C4-2B (cell line): ENCODE data around the gene VPS26A.

Experiments used
- ZFX ChIP-seq: fragments of 450-650 bp; IDR thresholded peaks from 2 replicates; pipeline ENCODE4 v1.6.1; 2017
- TF ChIP-seq, protein P1 (sequence below): fragments of 450-650 bp; conservative IDR thresholded peaks from 2 replicates; pipeline ENCODE4 v1.5.1; 2017; ENCODE audit warnings: mild to moderate bottlenecking

DNA sequence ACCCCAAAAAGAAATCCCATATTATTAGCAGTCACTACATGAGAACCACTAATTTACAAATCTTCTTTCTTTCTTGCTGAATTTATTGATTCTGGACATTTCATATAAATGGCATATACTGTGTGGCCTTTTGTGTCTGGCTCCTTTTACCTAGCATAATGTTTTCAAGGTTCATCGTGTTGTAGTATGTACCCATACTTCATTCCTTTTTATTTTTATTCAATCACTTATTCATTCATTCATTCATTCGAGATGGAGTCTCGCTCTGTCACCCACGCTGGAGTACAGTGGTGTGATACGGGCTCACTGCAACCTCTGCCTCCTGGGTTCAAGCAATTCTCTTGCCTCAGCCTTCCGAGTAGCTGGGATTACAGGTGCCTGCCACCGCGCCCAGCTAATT, 21.9 kb downstream of the VPS26A start:
- TF ChIP-seq, protein P1, sequence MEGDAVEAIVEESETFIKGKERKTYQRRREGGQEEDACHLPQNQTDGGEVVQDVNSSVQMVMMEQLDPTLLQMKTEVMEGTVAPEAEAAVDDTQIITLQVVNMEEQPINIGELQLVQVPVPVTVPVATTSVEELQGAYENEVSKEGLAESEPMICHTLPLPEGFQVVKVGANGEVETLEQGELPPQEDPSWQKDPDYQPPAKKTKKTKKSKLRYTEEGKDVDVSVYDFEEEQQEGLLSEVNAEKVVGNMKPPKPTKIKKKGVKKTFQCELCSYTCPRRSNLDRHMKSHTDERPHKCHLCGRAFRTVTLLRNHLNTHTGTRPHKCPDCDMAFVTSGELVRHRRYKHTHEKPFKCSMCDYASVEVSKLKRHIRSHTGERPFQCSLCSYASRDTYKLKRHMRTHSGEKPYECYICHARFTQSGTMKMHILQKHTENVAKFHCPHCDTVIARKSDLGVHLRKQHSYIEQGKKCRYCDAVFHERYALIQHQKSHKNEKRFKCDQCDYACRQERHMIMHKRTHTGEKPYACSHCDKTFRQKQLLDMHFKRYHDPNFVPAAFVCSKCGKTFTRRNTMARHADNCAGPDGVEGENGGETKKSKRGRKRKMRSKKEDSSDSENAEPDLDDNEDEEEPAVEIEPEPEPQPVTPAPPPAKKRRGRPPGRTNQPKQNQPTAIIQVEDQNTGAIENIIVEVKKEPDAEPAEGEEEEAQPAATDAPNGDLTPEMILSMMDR: no peak
- no peak for TF ChIP-seq ZFX
